ENCODE results near the gene PLIN1.

The PLIN1 gene

GRCh38 chr15:89671687-89672086 lies 7.5 kb downstream of the PLIN1 start:
- DNase-seq (ENCODE audit: low read depth, low spot score), result no peak

GRCh38 chr15:89670971-89671560 lies 8.1 kb downstream of the PLIN1 start:
- no peak for DNase-seq (ENCODE audit: low read depth, low spot score)

- DNase-seq (ENCODE audit: low read depth, low spot score), result no peak
Measured at GRCh38 chr15:89669941-89670340, 9.2 kb downstream of the PLIN1 start.

- DNase-seq (ENCODE audit: low read depth, low spot score), result no peak
Measured at GRCh38 chr15:89669309-89669865, 9.8 kb downstream of the PLIN1 start.

GRCh38 chr15:89668171-89668570 lies 11.0 kb downstream of the PLIN1 start:
- no peak for DNase-seq (ENCODE audit: low read depth, low spot score)

- no peak for DNase-seq (ENCODE audit: low read depth, low spot score)
Measured at GRCh38 chr15:89667706-89667960, 11.5 kb downstream of the PLIN1 start.

GRCh38 chr15:89666858-89667705 lies 12.1 kb downstream of the PLIN1 start:
- DNase-seq (ENCODE audit: low read depth, low spot score), result no peak

- no peak for DNase-seq (ENCODE audit: low read depth, low spot score)
Measured at GRCh38 chr15:89666184-89666857, 12.8 kb downstream of the PLIN1 start.

GRCh38 chr15:89665449-89666181 lies 13.6 kb downstream of the PLIN1 start:
- no peak for DNase-seq (ENCODE audit: low read depth, low spot score)

GRCh38 chr15:89664441-89665350 lies 14.5 kb downstream of the PLIN1 start:
- no peak for DNase-seq (ENCODE audit: low read depth, low spot score)

GRCh38 chr15:89662893-89663626 lies 16.1 kb downstream of the PLIN1 start:
- no peak for DNase-seq (ENCODE audit: low read depth, low spot score)

GRCh38 chr15:89660556-89660955 lies 18.6 kb downstream of the PLIN1 start:
- no peak for DNase-seq (ENCODE audit: low read depth, low spot score)

GRCh38 chr15:89659295-89659694 lies 19.9 kb downstream of the PLIN1 start:
- DNase-seq (ENCODE audit: low read depth, low spot score), result no peak

GRCh38 chr15:89657686-89658200 lies 21.4 kb downstream of the PLIN1 start:
- DNase-seq (ENCODE audit: low read depth, low spot score), result no peak

GRCh38 chr15:89656116-89656815 lies 22.9 kb downstream of the PLIN1 start:
- DNase-seq (ENCODE audit: low read depth, low spot score), result no peak

GRCh38 chr15:89654847-89655805 lies 24.0 kb downstream of the PLIN1 start, which contains the start of gene KIF7:
KIF7 (minus strand) TSS chr15:89655467; CDS start chr15:89652930, 2,537 bp downstream.
- no peak for DNase-seq (ENCODE audit: low read depth, low spot score)

- no peak for DNase-seq (ENCODE audit: low read depth, low spot score)
Measured at GRCh38 chr15:89654301-89654761, 24.8 kb downstream of the PLIN1 start.

- no peak for DNase-seq (ENCODE audit: low read depth, low spot score)
Measured at GRCh38 chr15:89653578-89653977, 25.6 kb downstream of the PLIN1 start.
